Measurements from ENCODE around the gene FNIP2. TPM values are rescaled to one million over a fixed set of nuclear protein-coding genes. Genes with fewer than 3 reads are reported as not detected.

FNIP2 gene
- total RNA-seq, 2 experiments from 2014 or later = 0.09 to 1.0 TPM

GRCh38 chr4:158786955-158787354 lies 18.1 kb downstream of the FNIP2 start:
- no peaks in the 10 kb centered on the region for H3K79me2 ChIP-seq (ENCODE audit: insufficient read depth, low read depth, low read length)
- no peak for DNase-seq (ENCODE audit: low spot score)
- no peak for TF ChIP-seq CTCF (conservative IDR thresholded peaks at IDR 0.05; ENCODE audit: low read length)
- intact Hi-C loops (cut with micrococcal nuclease; ENCODE audit: unreplicated experiment) = no loop called here
- ChIA-PET CTCF (ENCODE audit: unreplicated experiment) (no interaction called here), POLR2A (no interaction called here)
- no peaks in the 10 kb centered on the region for H3K4me1 ChIP-seq (ENCODE audit: insufficient read depth, low read length, poor library complexity, severe bottlenecking)
- H3K36me3 ChIP-seq (ENCODE audit: insufficient read depth, low read length) = no peaks in the 10 kb centered on the region
- no peak overlapping the region for H3K4me3 ChIP-seq (ENCODE audit: low read depth, low read length, poor library complexity, severe bottlenecking)
- H3K9me3 ChIP-seq (ENCODE audit: low read length) = no peaks in the 10 kb centered on the region
- no TSS peak for BruUV-seq (replicated peaks)
- no peaks in the 10 kb centered on the region for H4K20me1 ChIP-seq (ENCODE audit: insufficient read depth, low read length)
- H3K9me2 ChIP-seq (ENCODE audit: insufficient read depth, low read length) = no peaks in the 10 kb centered on the region
- H3K27ac ChIP-seq (ENCODE audit: low read depth, low read length, poor library complexity, severe bottlenecking) = no peak overlapping the region
- H3K4me2 ChIP-seq (ENCODE audit: low read length) = no peak overlapping the region
- H2AFZ ChIP-seq (ENCODE audit: low read length) = no peak overlapping the region

GRCh38 chr4:158787709-158788475 lies 19.1 kb downstream of the FNIP2 start:
- no peak for DNase-seq (ENCODE audit: low spot score)
- POLR2A ChIA-PET = no interaction called here
- CTCF ChIA-PET (ENCODE audit: unreplicated experiment) = no interaction called here
- H3K4me3 ChIP-seq (ENCODE audit: low read depth, low read length, poor library complexity, severe bottlenecking) = no peak overlapping the region
- no peaks in the 10 kb centered on the region for H3K4me1 ChIP-seq (ENCODE audit: insufficient read depth, low read length, poor library complexity, severe bottlenecking)
- H3K79me2 ChIP-seq (ENCODE audit: insufficient read depth, low read depth, low read length) = no peaks in the 10 kb centered on the region
- no peaks in the 10 kb centered on the region for H3K9me3 ChIP-seq (ENCODE audit: low read length)
- no peaks in the 10 kb centered on the region for H3K9me2 ChIP-seq (ENCODE audit: insufficient read depth, low read length)
- no peaks in the 10 kb centered on the region for H4K20me1 ChIP-seq (ENCODE audit: insufficient read depth, low read length)
- no peak overlapping the region for H3K4me2 ChIP-seq (ENCODE audit: low read length)
- no peak overlapping the region for H2AFZ ChIP-seq (ENCODE audit: low read length)
- intact Hi-C loops (cut with micrococcal nuclease; ENCODE audit: unreplicated experiment) = no loop called here
- no peaks in the 10 kb centered on the region for H3K36me3 ChIP-seq (ENCODE audit: insufficient read depth, low read length)
- no peak for TF ChIP-seq EZH2phosphoT487 (IDR thresholded peaks at IDR 0.05; ENCODE audit: borderline replicate concordance, low read depth, low read length)
- H3K27ac ChIP-seq (ENCODE audit: low read depth, low read length, poor library complexity, severe bottlenecking) = no peak overlapping the region
- BruUV-seq (replicated peaks) = no TSS peak

- ChIA-PET CTCF (ENCODE audit: unreplicated experiment) (no interaction called here), POLR2A (no interaction called here)
- Histone ChIP-seq H3K9me2 (ENCODE audit: insufficient read depth, low read length) (no peaks in the 10 kb centered on the region), H3K79me2 (ENCODE audit: insufficient read depth, low read depth, low read length) (no peaks in the 10 kb centered on the region), H3K4me3 (ENCODE audit: low read depth, low read length, poor library complexity, severe bottlenecking) (no peak overlapping the region), H4K20me1 (ENCODE audit: insufficient read depth, low read length) (no peaks in the 10 kb centered on the region), H2AFZ (ENCODE audit: low read length) (no peak overlapping the region), H3K36me3 (ENCODE audit: insufficient read depth, low read length) (no peaks in the 10 kb centered on the region), H3K4me1 (ENCODE audit: insufficient read depth, low read length, poor library complexity, severe bottlenecking) (no peaks in the 10 kb centered on the region), H3K27ac (ENCODE audit: low read depth, low read length, poor library complexity, severe bottlenecking) (no peak overlapping the region), H3K9me3 (ENCODE audit: low read length) (no peaks in the 10 kb centered on the region), H3K4me2 (ENCODE audit: low read length) (no peak overlapping the region)
- TF ChIP-seq EZH2phosphoT487 (IDR thresholded peaks at IDR 0.05; ENCODE audit: borderline replicate concordance, low read depth, low read length) = no peak
- no peak for DNase-seq (ENCODE audit: low spot score)
- intact Hi-C loops (cut with micrococcal nuclease; ENCODE audit: unreplicated experiment) = no loop called here
- no TSS peak for BruUV-seq (replicated peaks)
These were observed 19.7 kb downstream of the FNIP2 start for GRCh38 chr4:158788516-158788915.

Measured in OCI-LY7 (cell line).